Activated gamma-delta T cell (primary cell): ENCODE data around the gene ICA1.

Experiments
- DNase-seq: peaks from one replicate; lab custom pipeline; 2025; lab: John Stamatoyannopoulos, UW

Gene ICA1

DNA sequence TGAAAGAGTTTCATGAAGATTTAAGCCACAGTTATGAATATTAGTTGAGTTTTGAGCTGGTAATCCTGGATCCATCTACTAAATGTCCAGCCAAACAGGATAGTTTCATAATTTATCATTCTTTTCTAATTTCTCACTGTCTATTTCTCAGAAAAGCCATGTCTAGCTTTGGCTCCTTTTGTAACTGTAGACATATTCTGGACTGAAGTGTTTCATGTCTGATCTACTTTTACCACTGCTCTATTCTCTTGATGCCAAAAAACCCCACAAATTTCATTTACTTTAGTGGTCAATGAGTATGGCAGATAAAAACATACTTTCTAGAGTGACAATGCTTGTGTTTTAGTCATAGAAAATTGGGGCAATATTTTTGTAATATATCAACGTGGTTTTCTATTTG is 61.2 kb downstream of the ICA1 start:
- DNase-seq, result no peak

GRCh38 chr7:8200316-8200715 is 61.7 kb downstream of the ICA1 start:
- no peak for DNase-seq

- DNase-seq, result no peak
These were observed 63.8 kb downstream of the ICA1 start for GRCh38 chr7:8197994-8198698.

- DNase-seq, result no peak
These were observed 69.1 kb downstream of the ICA1 start for GRCh38 chr7:8192897-8193296.

DNA sequence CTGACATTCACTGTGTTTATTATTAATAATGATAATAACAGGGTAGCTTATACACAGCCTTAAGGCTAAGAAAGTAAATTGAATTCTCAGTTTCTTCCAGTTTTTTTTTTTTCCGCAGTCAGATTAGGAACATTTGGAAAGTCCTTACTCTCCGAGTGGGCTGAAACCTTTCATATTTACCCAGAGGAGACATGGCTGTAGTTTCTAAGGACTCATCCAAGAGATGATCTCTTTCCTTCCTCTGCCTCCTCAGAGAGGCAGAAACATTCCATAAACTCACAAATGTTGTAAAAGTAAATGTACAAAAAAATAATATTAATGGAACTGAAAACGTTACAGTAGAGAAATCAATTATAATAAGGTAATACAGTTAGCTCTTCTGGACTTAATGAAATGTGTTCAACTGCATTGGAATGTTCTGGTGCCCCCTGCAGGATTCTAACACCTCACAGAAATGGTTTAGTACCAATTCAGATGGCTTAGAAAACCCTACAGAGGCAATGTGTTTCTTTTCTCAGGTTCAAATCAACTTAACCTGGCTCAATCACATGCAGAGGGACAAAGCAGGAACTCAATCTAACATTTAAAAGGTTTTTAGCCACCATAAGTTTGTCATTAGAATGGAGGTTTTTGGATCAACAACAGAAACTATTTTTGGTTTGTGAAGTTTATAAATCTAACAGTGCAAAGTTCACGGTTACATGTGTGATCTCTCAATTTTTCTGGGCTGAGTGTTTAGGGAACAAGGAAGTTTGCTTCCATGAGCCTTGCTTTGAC is 71.7 kb downstream of the ICA1 start:
- no peak for DNase-seq

- no peak for DNase-seq
These were observed 72.3 kb downstream of the ICA1 start for GRCh38 chr7:8189625-8190024.

DNA sequence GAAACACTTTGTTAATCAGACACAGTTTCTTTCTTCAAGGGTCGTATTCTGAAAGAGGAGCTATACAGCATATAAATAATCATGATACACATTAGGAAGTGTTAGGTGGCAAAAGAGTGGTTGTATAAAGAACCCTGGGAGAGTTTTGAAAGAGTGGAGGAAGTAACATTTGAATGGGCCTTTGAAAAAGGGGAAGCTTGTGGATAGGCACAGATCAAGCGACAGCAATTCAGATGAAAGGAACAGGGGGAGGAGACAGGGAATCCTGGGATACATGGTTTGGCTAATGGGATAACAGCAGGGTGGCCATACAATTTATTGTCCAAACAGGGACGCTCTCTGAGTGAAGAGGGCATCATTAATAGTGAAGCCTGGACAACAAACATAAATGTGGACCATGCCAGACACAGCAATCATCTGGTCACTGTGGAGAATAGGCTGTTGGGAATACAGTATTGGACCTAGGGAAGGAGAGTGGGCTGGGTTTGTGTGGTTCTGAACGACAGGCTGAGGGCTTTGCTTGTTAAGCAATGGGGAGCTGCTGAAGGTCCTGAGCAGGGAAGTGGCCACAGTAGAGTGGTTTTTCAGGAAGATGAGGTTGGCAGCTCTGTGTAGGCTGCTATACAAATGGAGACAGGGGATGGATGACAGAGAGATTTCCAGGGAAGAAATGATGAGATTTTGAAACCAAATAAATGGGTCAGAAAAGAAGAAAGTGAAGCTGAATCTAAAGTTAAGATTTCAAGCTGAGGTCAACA is 75.9 kb downstream of the ICA1 start:
- no peak for DNase-seq

GRCh38 chr7:8184221-8184620 is 77.7 kb downstream of the ICA1 start:
- no peak for DNase-seq

- no peak for DNase-seq
These were observed 82.5 kb downstream of the ICA1 start for GRCh38 chr7:8179486-8179885.

- no peak for DNase-seq
These were observed 83.6 kb downstream of the ICA1 start for GRCh38 chr7:8178353-8178752.

DNA sequence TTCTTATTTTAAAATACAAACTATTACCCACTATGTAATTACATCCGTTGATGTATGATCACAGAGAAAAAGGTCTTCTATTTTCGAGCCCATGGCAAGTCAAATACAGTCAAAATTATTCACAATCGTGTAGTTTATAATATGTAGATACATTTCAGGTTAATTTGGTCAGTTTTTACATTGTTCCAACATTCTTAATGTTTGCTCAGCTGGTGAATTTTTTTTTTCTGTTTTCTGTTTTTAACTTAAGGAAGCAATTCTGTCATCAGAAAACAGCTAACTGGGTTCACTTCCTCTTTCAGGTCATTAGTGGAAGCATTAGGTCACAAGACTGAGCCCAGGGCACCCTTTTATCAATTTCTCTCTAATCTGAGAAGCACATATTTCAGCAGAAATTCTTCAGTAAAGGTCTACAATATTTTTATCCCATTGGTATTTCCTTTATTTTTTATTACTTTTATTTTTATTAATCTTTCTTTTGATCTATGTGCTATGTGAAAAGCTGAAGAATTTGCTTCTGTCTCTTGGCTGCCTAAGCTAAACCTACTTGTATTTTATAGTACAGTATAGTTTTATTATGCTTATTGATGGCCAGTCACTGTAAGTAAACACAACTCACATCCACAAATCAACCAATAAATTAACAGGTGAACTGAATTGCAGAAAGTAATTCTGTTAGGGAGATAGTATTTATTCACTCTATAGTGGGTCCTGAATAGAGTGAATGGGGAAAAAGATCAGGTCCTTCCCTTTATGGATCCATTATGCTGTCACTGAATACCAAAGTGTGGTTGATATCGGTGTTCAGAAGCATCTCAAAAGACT is 84.6 kb downstream of the ICA1 start:
- no peak for DNase-seq

- no peak for DNase-seq
These were observed 85.4 kb downstream of the ICA1 start for GRCh38 chr7:8176370-8177081.

DNA sequence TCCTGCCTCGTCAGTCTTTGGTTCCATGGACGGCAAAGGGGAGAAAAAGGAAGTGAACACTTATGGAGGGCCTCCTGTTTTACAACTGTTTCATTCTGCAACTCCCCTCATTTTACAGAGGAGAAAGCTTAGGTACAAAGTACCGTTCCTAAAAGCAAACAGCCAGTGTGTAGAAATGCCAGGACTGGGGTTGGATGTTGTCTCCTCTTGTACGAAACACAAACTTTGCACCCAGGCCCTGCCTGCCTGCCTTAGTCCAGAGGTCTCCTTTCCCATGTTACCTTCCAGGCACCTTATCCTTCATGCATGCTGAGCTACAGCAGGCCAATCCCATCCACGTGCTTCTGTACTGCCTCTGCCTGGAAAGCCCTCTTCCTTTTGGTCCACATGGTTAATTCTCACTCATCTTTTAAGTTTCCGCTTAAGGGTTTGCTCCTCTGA is 86.0 kb downstream of the ICA1 start:
- DNase-seq, result no peak

DNA sequence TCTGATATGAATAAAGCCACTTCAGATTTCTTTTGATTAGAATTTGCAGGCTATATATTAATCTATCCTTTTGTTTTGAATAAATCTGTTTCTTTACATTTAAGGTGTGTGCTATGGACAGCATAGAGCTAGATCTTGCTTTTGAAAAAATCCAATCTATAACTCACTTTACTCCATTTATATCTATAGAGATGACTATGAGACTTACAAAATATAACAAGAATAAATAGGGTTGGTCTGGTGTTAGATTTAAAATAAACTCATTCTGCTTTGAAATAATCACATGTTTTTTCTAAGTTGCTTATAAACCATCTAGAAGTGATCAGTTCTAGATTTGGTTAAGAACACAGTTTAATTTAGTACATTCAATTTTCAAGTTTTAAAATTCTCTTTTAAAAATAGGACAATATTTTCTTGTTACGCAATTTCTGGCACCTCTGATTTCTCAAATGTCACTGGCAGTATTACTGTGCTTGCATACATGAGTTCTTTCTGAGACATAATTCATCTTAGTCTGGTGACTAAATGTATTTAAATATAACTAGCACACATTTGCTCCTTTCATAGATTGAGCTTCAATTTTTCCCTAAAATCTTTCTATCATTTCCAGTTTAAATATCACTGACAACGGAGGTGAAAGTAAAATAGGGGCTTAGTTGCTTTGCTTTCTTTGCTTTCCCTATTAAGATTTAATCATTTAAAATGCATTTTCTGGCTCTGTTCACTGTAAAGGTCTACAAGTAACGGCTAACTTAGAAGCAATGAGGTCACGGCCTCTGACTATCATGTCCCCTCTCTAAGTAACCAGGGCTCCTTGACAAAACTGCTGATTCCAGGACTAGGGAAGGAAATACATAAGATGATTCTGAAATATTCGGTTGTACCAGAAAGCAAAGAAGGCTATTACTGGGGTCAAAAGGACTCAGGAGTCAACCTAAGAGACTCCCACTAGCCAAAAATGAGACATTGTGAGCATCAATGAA is 89.3 kb downstream of the ICA1 start:
- no peak for DNase-seq

- DNase-seq, result no peak
These were observed 92.8 kb downstream of the ICA1 start for GRCh38 chr7:8169171-8169570.

DNA sequence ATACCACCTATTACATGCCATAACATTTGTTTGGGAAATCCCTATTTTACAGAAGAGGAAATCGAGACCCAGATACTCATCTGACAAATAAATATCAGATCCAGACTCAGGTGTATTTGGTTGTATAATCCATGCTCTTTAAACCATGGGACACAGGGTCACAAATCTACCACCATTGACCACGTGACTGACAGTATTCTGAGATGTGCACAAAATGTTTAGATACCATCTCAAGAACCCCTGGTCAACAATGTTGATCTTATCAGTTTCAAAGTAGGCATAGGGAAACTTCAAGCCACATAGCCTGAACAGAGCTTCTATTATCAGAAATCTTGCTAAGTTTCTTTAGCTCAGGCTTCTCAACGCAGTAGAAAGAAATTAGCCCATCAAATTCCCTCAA is 93.6 kb downstream of the ICA1 start:
- no peak for DNase-seq

GRCh38 chr7:8165150-8165549 is 96.8 kb downstream of the ICA1 start:
- no peak for DNase-seq

GRCh38 chr7:8162181-8162580 is 99.8 kb downstream of the ICA1 start:
- no peak for DNase-seq

- no peak for DNase-seq
These were observed 100.6 kb downstream of the ICA1 start for GRCh38 chr7:8161364-8161828.

DNA sequence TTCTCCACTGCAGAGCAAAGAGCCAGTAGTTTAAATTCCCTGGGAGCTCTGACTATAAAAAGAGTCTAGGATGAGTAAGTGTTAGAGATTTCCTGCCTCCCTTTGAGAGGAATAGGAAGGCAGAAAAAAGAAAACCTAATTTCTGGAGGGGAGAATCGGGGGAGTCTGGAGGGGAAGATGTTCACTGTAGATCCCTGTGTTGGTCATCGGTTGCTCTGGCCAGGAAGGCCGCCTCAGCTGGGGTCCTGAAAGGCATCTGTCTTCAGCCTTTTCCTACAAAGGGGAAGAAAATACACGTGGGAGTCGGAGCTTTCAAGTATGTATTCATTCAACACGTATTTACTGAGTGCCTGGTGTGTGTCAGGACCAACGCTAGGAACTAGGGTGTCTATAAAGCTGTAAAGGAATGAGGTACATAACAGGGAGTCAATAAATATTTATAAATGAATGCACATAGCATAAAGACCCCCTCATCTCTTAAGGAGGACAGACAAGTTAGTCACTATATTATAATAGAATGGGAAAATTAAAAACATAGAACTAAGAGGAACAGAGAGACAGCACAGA is 101.1 kb downstream of the ICA1 start:
- no peak for DNase-seq
